ENCODE results near the gene ZNF606.
"Not testable (repeated sequence)": the region's sequence is repeated elsewhere in the genome, so short reads cannot be mapped to it uniquely, and the experiment has no call there.

Gene ZNF606

DNA sequence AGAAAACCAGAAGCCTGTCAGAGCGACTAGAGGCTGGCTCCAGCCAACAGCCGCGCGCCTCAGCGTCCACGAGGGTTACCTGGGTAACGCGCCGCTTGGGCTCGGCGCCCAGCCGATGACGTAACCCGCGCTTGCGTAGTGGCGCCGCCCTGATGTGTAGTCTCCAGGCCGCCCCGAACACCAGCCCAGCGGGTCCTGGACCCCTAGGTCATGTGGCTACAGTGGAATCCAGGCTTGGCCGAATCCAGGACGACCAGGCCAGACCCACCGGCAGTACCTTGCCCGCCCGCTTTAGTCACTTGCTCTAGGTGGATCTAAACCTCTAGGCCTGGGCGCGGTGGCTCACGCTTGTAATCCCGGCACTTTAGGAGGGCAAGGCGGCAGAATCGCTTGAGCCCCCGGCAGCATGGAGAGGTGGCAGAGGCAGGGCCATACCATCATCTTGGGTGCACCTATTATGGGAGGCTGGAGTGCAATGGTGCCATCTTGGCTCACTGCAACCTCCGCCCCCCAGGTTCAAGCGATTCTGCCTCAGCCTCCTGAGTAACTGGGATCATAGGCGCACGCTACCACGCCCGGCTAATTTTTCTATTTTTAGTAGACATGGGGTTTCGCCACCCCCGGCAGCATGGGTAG, 7.2 kb upstream of the ZNF606 start:
- peak; percentile 3 for DNase-seq

DNA sequence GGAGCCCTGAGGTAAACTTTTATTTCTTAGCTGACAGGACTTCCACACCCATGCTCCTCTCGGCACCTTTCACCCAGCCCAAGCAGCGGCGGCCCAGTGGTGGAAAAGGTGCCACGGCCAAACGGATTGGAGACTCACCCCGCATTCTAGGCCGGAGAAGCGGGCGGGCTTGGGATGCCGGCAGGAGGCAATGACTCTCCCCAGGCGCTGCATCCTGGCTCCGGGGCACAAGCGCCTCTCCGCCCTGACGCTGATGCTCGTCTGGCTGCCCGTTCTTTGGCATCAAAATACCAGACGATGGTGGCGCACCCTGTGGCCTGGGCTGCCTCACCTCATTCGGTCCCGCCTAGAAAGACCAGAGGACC, 6.7 kb upstream of the ZNF606 start:
- no peak for DNase-seq

DNA sequence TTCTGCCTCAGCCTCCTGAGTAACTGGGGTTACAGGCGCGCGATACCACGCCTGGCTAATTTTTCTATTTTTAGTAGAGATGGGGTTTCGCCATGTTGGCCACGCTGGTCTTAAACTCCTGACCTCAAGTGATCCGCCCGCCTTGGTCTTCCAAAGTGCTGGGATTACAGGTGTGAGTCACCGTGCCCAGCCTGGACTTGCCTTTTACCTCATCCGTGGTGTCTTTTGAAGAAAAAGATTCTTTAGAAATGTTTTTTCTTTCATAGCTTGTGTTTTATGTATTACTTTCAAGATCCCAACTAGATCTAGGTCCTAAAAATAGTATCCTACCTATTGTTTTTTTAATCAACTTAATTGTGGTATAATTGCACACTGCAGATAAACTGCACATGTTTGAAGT, 6.3 kb upstream of the ZNF606 start:
- DNase-seq, result not testable (repeated sequence)

DNA sequence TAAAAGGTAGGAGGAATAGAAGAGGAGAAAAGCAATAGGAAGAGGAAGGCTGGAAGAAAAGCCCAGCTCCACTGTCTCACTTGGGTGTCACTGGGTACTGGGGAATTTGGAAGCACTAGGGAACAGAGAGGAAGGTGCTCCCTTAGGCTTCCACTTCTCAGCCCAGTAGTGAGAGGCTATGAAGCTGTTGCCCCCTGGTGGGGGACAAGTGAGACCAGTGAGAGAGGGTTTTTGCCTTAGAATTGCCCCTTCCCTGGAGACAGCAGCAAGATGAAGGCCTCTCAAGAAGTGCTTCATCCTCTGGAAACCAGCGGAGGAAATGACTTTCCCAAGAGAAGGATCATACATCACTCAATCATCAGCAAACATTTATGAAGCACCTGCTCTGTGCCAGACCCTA, 4.7 kb upstream of the ZNF606 start:
- DNase-seq, result no peak

DNA sequence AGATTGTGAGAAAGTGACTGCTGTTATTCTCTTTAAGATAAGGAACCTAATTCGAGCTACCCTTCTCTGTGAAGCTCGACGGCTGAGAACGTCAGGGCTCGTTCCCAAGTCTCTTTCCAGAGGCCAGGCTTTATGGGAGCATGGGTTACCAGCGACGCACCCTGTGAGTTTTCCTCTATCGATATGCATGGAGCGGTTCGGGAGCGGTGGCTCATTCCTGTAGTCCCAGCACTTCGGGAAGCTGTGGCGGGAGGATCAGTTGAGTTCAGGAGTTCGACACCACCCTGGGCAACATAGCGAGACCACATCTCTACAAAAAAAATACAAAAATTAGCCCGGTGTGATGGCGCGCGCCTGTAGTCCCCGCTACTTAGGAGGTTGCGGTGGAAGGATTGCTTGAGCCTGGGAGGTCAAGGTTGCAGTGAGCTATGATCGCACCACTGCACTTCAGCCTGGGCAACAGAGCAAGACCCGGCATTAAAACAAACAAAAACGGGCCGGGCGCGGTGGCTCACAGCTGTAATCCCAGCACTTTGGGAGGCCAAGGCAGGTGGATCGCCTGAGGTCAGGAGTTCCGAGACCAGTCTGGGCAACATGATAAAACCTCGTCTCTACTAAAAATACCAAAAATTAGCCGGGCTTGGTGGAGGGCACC, 681 bp upstream of the ZNF606 start:
- no peak for DNase-seq

DNA sequence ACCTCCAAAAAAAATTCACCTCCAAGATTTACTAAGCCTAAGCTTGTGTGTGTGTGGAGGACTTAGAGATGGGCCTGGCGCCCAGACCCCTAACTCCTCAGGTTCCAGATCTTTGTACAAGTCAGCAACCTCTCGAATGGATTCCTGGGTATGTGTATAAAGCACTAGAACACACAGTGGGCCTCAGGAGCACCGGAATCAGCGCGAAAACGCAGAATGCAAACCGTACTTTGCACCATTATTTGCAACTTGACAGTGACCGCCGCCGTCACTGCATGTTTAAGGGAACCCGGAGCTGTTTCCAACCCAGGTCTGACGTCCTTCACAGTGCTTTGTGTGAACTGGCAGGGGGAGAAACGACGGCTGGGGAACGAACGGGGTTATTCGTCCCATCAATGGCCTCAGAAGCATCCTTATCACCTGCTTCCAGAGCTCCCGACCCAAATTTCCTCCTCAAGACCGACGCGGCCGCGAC, 688 bp downstream of the ZNF606 start:
- no peak for DNase-seq

DNA sequence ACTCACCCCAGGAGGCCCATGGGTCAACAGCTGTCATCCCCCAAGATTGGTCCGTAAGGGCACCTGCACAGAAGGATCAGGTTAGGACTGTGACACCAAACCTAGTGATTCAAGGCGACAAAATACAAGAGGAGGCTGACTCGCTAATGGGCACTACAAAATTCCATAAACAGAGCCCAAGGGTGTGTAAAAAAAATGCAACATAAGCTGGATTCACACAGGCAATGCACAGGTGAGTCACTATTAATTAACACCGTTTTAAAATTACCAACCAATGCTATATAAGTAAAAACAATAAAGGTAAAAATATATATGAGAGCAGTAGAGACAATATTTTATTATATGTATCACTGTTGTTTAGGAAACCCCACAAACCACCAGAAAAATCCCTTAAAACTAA, 1.9 kb downstream of the ZNF606 start:
- no peak for DNase-seq

DNA sequence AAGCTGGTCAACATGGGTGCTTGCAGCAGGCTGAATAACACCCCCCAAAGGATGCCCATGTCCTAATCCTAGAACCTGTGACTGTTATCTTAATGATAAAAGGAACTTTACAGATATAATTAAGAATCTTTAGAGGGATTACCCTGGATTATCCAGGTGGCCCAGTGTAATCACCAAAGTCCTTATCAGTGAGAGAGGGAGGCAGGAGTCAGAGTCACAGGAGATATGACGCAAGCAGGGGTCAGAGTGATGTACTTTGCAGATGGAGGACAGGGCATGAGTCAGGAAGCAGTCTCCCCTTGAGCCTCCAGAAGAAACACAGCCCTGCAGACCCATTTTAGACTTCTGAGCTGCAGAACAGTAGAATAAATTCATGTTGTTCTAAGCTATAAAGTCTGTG, 9.8 kb downstream of the ZNF606 start:
- DNase-seq, result no peak

DNA sequence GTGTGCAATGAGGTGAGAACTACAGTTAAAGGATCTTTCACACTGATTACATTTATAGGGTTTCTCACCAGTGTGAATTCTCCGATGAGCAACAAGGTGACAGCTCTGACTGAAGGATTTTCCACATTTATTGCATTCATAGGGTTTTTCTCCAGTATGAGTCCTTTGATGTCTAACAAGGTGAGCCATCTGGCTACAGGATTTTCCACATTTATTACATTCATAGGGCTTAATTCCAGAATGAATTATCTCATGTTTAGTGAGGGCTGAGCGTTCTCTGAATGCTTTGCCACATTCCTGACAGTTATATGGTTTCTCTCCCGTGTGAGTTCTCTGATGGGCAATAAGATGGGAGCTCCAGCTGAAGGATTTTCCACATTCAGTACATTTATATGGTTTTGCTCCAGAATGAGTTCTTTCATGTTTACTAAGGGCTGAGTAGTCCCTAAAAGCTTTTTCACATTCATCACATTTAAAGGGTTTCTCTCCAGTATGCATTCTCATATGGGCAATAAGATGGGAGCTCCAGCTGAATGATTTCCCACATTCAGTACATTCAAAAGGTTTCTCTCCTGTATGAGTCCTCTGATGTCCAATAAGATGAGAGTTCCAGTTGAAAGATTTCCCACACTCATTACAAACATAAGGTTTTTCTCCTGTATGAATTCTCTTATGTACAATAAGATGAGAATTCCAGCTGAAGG, 23.9 kb downstream of the ZNF606 start:
- no peak for DNase-seq

DNA sequence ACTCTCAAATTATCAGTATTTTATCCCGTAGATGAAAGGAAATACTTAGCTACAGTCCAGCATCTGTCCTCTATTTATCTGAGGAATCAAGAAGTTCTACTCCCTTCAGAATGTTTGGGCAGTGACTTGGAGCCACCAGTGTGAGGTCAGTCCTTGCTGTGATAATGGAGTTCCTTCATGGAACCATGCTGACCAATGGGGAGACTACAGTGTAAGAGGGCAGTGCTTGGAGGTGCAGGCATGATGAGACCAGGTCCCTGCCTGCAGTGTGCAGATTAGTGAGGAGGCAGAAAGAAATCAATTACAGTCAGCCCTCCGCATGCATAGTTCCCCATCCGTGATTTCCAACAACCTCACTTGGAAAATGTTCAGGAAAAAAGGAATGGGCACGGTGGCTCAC, 28.2 kb downstream of the ZNF606 start, which contains the start of gene C19orf18:
C19orf18 (minus strand) TSS at position 101 of the 400 bp plus-strand sequence. CDS start 102 bp downstream, outside the sequence.
- DNase-seq, result no peak

DNA sequence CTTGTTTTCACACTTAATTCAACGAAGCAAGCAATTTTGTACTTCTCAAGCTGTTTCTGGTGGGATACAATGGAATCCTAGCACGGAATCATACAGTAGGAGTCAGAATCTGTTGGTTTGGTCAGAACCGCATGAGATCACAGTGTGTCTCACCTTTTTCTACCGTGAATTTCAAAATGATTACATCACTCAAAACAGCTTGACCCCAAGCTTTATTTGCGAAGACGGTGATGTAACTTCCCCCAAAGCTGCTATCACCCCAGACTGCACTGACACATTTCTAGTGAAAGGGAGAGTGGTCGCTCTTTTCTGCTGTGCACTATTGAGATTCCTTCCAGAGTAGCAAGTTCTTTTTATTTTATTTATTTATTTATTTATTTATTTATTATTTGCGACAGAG, 37.9 kb downstream of the ZNF606 start:
- no peak for DNase-seq

DNA sequence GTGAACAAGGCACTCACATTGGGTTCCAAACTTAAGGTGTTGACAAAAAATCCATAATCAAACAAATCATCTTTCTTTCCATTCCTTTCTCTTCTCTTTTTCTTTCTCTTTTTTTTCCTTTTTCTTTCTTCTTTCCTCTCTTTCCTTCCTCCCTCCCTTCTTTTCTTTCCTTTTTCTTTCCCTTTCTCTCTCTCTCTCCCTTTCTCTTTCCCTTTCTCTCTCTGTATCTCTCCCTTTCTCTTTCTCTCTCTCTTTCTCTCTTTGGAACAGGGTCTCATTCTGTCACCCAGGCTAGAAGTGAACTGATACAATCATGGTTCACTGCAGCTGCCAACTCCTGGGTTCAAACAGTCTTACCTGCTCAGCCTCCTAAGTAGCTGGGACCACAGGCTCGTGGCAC, 40.8 kb downstream of the ZNF606 start:
- no peak for DNase-seq

DNA sequence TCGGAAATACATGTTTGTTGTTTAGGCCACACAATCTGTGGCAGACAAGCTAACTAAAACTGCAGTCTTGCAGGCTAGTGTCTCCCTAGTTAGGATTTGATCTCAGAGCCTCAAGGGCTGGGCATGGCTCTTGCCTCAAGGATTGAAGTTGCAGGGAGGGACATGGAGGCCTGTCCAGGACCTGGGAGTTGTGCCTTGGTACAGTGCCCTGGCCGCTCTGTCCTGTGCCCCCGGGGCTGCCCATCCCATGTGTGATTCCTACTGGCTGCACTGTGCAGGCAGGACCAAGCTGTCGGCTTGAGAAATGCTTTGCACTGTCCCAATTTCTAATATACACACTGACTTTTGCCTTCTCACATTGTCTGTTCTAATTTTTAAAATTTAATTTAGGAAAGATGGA, 47.6 kb downstream of the ZNF606 start:
- no peak for DNase-seq

DNA sequence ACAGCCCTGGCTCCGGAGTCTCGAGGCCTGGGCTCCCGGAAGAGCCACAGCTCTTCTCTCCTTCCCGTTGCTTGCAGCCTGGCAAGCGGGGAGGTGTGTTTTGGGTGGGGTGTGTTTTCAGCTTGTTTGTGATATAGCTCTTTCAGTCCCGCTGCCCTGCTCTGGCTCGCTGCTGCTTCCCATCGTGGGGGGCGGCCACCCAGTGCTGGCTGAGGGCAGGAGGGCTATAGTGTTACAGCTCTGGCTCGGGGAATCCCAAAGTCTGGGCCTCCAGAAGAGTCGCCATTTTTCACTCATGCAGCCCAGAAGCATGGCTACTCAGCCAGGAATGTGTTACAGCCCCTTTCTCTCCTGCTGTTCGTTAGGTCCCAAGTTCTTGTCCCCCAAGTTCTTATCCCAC, 52.9 kb downstream of the ZNF606 start:
- DNase-seq, result no peak

DNA sequence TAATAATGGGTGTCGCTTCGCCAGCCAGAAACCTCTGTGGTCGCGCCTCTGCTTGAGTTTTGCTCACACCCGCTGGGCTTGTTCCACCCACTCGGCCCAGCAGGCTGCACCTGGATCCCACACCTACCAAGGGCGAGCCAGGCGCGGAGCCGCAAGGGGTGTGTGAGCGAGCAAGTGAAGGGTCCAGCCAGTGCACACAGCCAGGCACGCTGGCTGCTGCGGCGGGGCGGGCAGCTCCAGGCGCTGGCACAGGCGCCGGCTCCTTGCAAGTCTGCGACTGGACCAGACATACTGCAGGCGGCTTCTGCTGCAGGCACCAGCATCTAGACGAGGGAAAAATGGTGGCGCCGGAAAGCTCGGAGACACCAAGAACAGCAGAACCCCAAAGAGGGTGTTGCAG, 53.3 kb downstream of the ZNF606 start:
- DNase-seq, result no peak

DNA sequence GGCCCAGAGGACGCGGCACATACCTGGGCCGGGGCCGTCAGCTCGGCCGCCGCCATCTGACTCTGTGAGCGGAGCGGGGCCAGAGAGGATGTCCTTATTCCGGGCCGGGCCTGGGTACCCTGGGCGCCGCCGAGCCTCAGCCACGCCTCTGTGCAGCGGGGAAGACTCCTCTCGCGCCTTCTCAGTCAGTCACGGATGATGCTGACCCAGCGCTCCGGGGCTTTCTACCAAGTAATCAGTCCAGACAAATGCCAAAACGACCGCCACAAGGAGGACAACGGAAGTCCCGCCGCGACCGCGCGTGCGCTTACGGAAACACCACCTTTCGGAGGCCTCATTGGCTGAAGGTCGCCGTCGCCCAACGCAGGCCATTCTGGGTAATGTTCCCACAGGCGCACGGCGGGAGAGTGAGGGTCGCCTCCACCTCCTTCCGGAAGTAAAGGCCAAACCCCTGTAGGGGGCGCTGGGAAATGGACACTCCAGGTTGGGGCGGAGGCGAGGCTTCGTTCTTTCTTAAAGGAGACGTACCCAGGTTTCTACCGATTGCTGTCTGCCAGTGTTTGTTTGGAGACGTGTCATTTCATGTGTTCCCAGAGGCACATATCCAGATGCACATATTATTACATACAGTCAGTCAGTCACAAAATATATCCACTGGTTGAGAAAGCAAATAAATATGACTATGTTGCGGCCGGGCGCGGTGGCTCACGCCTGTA, 55.0 kb downstream of the ZNF606 start, which contains the start of gene ZNF256:
ZNF256 (minus strand) TSS at position 288 of the 716 bp plus-strand sequence; CDS start at position 56, 232 bp downstream.
- DNase-seq, result peak; percentile 8

DNA sequence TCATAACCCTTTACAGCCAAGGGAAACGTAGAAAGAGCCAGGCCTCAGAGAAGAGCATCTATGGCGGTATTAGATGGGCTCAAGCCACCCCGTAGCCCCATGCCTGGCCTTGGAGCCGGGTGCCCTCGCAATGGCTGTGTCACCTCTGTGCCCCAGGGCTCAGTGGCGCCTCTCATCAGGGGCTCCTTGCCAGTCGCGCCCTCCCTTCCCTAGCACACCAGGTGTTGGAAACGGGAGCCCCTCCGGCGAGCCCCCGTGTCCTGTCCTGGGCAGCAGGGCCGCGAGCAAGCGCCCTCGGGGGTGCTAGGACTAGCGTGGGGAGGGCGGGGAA, 55.6 kb downstream of the ZNF606 start:
- DNase-seq, result no peak

DNA sequence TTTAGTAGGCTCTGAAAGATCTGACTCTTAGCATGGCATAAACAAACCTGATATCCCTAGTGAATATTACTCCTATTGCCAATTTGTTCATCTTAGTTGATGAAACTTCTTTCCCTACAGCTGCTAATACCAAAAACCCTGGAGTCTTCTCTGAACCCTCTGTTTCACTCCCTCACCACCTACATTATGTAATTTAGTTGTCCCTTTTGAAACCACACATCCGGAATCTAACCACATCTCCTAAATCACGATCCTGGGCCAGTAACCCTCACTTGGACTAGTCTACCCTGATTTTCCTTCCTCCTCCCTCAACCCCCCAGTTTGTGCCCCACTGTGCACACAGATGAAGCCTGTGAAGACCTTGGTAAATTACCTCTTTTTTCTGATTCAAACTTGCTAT, 56.3 kb downstream of the ZNF606 start:
- DNase-seq, result no peak

DNA sequence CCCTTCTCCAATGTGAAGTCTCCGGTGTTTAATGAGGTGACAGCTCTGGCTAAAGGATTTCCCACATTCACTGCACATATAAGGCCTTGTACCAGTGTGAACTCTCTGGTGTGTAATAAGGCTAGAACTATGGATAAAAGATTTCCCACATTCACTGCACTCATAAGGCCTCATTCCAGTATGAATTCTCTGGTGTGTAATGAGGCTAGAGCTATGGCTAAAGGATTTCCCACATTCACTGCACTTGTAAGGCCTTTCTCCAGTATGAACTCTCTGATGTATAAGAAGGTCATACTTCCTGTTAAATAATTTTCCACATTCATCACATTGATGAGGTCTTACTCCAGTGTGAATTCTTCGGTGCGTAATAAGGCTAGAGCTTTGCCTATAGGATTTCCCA, 61.0 kb downstream of the ZNF606 start:
- no peak for DNase-seq

DNA sequence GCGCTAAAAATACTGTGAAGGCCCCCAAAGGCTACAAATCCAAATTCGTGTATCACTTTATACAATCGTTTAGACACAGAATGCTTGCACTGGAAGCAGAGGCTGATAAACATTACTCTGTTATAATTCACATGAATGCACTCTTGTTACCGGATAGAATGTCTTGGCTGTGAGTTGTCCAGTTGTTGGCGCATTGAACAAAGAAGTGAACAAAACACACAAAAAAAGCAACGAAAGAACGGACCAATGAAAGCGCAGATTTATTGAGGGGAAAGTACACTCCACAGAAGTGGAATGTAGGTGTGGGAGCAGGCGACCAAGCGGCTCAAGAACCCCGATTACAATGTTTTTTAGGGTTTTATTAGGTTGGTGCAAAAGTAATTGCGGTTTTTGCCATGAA, 66.9 kb downstream of the ZNF606 start:
- DNase-seq, result no peak

DNA sequence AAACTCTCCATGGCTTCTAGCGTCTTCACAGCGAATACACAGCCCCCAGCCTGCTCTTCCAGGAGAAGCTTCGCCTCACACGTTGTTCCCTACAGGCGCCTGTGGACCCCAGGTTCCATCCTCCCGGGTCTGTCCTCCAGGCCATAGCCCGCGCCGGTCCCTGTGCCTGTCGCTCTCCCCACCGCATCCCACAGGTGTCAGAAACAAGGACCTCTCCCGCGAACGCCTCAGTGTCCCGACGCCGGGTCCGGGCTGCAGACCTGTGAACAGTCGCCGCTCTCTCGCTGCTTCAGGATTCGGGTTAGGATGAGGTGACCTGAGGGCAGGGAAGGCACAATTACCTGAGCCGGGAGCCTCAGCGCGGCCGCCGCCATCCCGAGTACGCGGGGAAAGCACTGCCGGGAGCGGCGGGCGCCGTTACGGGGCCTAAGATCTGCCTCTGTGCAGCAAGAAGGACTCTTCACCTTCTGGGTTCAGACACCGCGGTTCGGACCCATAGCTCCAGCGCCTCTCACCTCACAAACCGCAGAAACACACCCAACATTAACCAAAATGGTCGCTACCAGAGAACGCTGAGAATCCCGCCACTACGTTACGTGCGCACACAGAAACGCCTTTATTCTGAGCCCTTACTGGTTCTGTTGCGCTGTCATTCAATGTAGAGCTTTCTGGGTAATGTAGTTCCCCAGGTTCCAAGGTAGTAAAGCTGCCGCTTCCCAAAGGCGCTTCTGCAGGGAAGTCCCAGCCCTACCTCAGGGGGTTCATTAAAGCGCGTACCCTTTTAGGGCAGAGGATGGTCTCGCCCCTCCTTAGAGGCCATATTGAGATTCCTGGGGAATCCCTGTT, 67.6 kb downstream of the ZNF606 start, which contains the start of gene ZNF418:
ZNF418 (minus strand) TSS at position 583 of the 846 bp plus-strand sequence. CDS start 1,580 bp downstream, outside the sequence.
- no peak for DNase-seq

DNA sequence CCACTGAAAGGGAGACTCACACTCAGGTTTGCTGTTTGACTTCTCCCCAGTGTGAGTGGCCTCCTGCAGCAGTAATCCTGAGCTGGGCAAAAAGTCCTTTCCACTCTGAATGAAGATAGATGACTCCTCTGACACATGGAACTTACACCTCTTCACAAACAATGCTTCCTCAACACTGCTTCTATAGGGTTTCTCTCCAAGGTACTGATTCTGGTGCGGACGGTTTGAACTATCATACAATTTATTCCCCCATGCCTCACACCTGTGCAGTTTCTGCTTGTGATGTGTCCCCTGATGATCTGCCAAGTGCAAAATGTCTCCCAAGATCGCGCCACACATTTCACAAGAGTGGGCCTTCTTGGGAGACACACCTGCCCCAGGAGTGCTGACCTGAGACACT, 75.0 kb downstream of the ZNF606 start:
- no peak for DNase-seq

All from NCI-H446 treated with DMSO at 0.1 percent for 48 hours (cell line).